C4-2B (cell line): ENCODE results near the gene TSSK6.

Experiments used
- ZFX ChIP-seq: fragments of 450-650 bp; IDR thresholded peaks from 2 replicates; pipeline ENCODE4 v1.6.1; 2017
- TF ChIP-seq, protein P1 (sequence below): fragments of 450-650 bp; conservative IDR thresholded peaks from 2 replicates; pipeline ENCODE4 v1.5.1; 2017; ENCODE audit warnings: mild to moderate bottlenecking

DNA sequence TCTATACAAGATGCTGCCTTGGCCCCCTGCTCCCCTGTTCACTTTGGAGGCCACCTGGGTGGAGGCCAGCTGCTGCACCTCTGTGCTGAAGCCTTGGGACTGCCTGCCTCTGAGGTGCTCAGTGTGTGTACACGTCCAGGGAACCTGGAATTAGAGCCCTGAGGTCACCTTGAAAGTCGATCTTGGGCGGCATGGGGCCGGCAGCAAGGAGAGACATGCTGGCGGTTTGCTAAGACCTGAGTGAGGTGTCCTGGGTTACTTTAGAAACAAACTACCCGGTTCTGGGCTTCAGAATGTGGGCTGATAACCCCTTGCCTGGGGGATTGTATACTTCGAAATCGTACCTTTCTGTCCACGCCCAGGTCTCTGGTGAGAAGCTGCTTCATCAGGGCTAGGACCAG, 25.5 kb downstream of the TSSK6 start:
- TF ChIP-seq, protein P1, sequence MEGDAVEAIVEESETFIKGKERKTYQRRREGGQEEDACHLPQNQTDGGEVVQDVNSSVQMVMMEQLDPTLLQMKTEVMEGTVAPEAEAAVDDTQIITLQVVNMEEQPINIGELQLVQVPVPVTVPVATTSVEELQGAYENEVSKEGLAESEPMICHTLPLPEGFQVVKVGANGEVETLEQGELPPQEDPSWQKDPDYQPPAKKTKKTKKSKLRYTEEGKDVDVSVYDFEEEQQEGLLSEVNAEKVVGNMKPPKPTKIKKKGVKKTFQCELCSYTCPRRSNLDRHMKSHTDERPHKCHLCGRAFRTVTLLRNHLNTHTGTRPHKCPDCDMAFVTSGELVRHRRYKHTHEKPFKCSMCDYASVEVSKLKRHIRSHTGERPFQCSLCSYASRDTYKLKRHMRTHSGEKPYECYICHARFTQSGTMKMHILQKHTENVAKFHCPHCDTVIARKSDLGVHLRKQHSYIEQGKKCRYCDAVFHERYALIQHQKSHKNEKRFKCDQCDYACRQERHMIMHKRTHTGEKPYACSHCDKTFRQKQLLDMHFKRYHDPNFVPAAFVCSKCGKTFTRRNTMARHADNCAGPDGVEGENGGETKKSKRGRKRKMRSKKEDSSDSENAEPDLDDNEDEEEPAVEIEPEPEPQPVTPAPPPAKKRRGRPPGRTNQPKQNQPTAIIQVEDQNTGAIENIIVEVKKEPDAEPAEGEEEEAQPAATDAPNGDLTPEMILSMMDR: no peak
- TF ChIP-seq ZFX: no peak
